GM12878 (cell line): ENCODE results near the gene FOXJ1. TPM values are rescaled to one million over a fixed set of nuclear protein-coding genes. Genes with fewer than 3 reads are reported as not detected.

Experiments
- ATAC-seq: fragments of 200-7000 bp; cut with Tn5 transposase; 3 replicates; pipeline ENCODE4 v1.9.1; 2020; ENCODE audit warnings: mild to moderate bottlenecking, moderate library complexity
- BruUV-seq: library from RNA; stranded (reverse); fragments of 400-500 nt; replicated peaks from 2 replicates; lab custom pipeline; 2021; lab: Mats Ljungman, UMichigan
- CTCF ChIA-PET: fragments of 300-600 bp; sonication (Branson Sonifier 250); formaldehyde crosslinking; extraction: SDS; loops from one replicate; lab custom pipeline; 2021; ENCODE audit warnings: inconsistent platforms; lab: Yijun Ruan, JAX
- POLR2A ChIA-PET: fragments of 350-600 bp; formaldehyde crosslinking; extraction: SDS; loops from one replicate; lab custom pipeline; 2021; ENCODE audit warnings: inconsistent platforms; lab: Charles Lee
- RAD21 ChIA-PET: fragments of 300-600 bp; sonication (Branson Sonifier 250); formaldehyde crosslinking; loops from one replicate; lab custom pipeline; 2023; ENCODE audit warnings: antibody characterized with exemption; ENCODE audit not compliant: unreplicated experiment; lab: Charles Lee
- SMC1A ChIA-PET: fragments of 300-600 bp; sonication (Branson Sonifier 250); formaldehyde crosslinking; loops from one replicate; lab custom pipeline; 2023; ENCODE audit not compliant: unreplicated experiment, uncharacterized antibody; lab: Charles Lee
- DNase-seq: peaks from one replicate; pipeline ENCODE4 v3.0.0-alpha.2; 2011; ENCODE audit warnings: low read depth, low spot score
- FAIRE-seq: peaks from 3 replicates; lab custom pipeline; 2011; peaks lifted over from hg19 to GRCh38; lab: Jason Lieb, UNC
- H2AFZ ChIP-seq: 2 replicates; pipeline ENCODE4 v1.6.0; 2011; ENCODE audit warnings: low read depth, low read length, control low read depth; ENCODE audit not compliant: control insufficient read depth
- H3K27ac ChIP-seq: 2 replicates; pipeline ENCODE4 v1.5.1; 2011; ENCODE audit warnings: control low read depth; ENCODE audit not compliant: control insufficient read depth, insufficient read depth
- H3K27me3 ChIP-seq, 2 experiments: replicated peaks in 1 of 2; 2 replicates each; pipeline versions ENCODE4 v1.6.0 to v1.6.1; 2011; ENCODE audit warnings: low read length in 1 of 2; ENCODE audit not compliant: control insufficient read depth in 2 of 2, insufficient read depth in 2 of 2
- H3K36me3 ChIP-seq, 2 experiments: 2 replicates each; pipeline ENCODE4 v1.5.1; 2011; ENCODE audit warnings: low read length in 1 of 2; ENCODE audit not compliant: control insufficient read depth in 2 of 2, insufficient read depth in 2 of 2
- H3K4me1 ChIP-seq: 2 replicates; pipeline ENCODE4 v1.6.1; 2011; ENCODE audit warnings: mild to moderate bottlenecking, low read length, moderate library complexity, mixed read lengths; ENCODE audit not compliant: control insufficient read depth, insufficient read depth
- H3K4me2 ChIP-seq: 2 replicates; pipeline ENCODE4 v1.6.0; 2011; ENCODE audit warnings: control low read depth; ENCODE audit not compliant: control insufficient read depth, insufficient read depth
- H3K4me3 ChIP-seq: fragments of 200-600 bp; sonication (generic); 2 replicates; pipeline ENCODE4 v1.5.1; 2016
- H3K79me2 ChIP-seq: 2 replicates; pipeline ENCODE4 v1.6.0; 2011; ENCODE audit warnings: low read length; ENCODE audit not compliant: control insufficient read depth, insufficient read depth
- H3K9ac ChIP-seq: 2 replicates; pipeline ENCODE4 v1.8.0; 2011; ENCODE audit warnings: low read length, control low read depth, mixed read lengths; ENCODE audit not compliant: control insufficient read depth, insufficient read depth
- H3K9me3 ChIP-seq: replicated peaks from 3 replicates; pipeline ENCODE4 v1.5.1; 2011; ENCODE audit warnings: mild to moderate bottlenecking, low read length; ENCODE audit not compliant: control insufficient read depth, insufficient read depth
- H4K20me1 ChIP-seq: 2 replicates; pipeline ENCODE4 v1.6.0; 2011; ENCODE audit not compliant: control insufficient read depth, insufficient read depth
- HDAC2 ChIP-seq: fragments of 200-600 bp; sonication (generic); IDR thresholded peaks from 2 replicates; pipeline ENCODE4 v1.6.1; 2017
- KAT2A ChIP-seq: conservative IDR thresholded peaks from 2 replicates; pipeline ENCODE4 v1.6.1; 2011; ENCODE audit warnings: low read depth, low read length; ENCODE audit not compliant: control insufficient read depth
- SMAD5 ChIP-seq: IDR thresholded peaks from 2 replicates; pipeline ENCODE4 v1.6.1; 2016; ENCODE audit warnings: antibody characterized with exemption, low read depth
- SRF ChIP-seq, 2 experiments: IDR thresholded peaks; 2 replicates each; pipeline ENCODE4 v1.6.1; 2011; ENCODE audit warnings: low read depth in 2 of 2, low read length in 2 of 2, mild to moderate bottlenecking in 1 of 2, moderate library complexity in 1 of 2
- YY1 ChIP-seq: IDR thresholded peaks from 2 replicates; pipeline ENCODE4 v1.6.1; 2011; ENCODE audit warnings: low read depth, mild to moderate bottlenecking, low read length
- ZNF24 ChIP-seq: fragments of 450-650 bp; IDR thresholded peaks from 2 replicates; pipeline ENCODE4 v1.6.1; 2017; ENCODE audit warnings: antibody characterized with exemption, mild to moderate bottlenecking
- WGBS: methylation state at CpG from one replicate; pipeline ENCODE4 v1.1.6; 2016; ENCODE audit warnings: low lambda C conversion rate; ENCODE audit not compliant: insufficient replicate concordance, insufficient coverage; ENCODE audit errors: missing lambda C conversion rate; 5-methylcytosine and 5-hydroxymethylcytosine counted together
- in situ Hi-C: fragments of 300-500 bp; cut with MboI; formaldehyde crosslinking; loops from 9 replicates; pipeline ENCODE4 v1.14.3; 2018; ENCODE audit warnings: mixed read lengths
- intact Hi-C: fragments of 100-400 bp; cut with micrococcal nuclease; formaldehyde crosslinking; loops from one replicate; pipeline ENCODE4 v1.14.2; 2022; ENCODE audit not compliant: unreplicated experiment
- polyA plus RNA-seq, 11 experiments: library from polyadenylated mRNA; depleted of rRNA in 4 of 11; unstranded in 6 of 11; stranded (reverse) in 5 of 11; fragments of >200 nt; fragmentation: Nextera tagmentation in 4 of 11; fragmentation: Illumina TruSeq in 1 of 11; extraction: Ambion mirVana in 4 of 11; extraction: Trizol in 1 of 11; gene quantifications; 1 replicate in 1 of 11; 2 replicates in 10 of 11; pipeline versions ENCODE4 v1.2.1 to v1.2.3, GENCODE V29; 2011 to 2016; ENCODE audit warnings: inconsistent platforms in 2 of 11, missing spikeins in 2 of 11, low read depth in 1 of 11
- total RNA-seq, 4 experiments: library from RNA; depleted of rRNA in 3 of 4; stranded (reverse); fragments of >200 nt in 3 of 4; fragmentation: Illumina TruSeq in 1 of 4; extraction: Trizol in 1 of 4; gene quantifications; 2 replicates each; pipeline versions ENCODE4 v1.2.1 to v1.2.3, GENCODE V29; 2013 to 2021
- TF ChIP-seq, protein P1 (sequence below): IDR thresholded peaks from 2 replicates; pipeline ENCODE4 v1.6.1; 2012; ENCODE audit warnings: low read depth, low read length, improper control_type of control experiment

The FOXJ1 gene
- total and polyA plus RNA-seq, 10 of the 15 experiments (the other 5 are each of a cell fraction or from before 2014, with no cell fraction given), result not detected

GRCh38 chr17:76094046-76094445 lies 47.0 kb downstream of the FOXJ1 start:
- Histone ChIP-seq H3K36me3 (peaks cover 11 to 19% of the 10 kb centered on the region in 2 experiments; a peak in 3 of 4 replicates), H3K4me3 (no peak overlapping the region), H3K27me3 (no peaks in the 10 kb centered on the region), H2AFZ (no peak overlapping the region), H3K4me2 (no peak overlapping the region), H4K20me1 (no peaks in the 10 kb centered on the region), H3K4me1 (no peaks in the 10 kb centered on the region), H3K79me2 (no peaks in the 10 kb centered on the region), H3K9ac (no peak overlapping the region), H3K9me3 (no peaks in the 10 kb centered on the region), H3K27ac (no peak overlapping the region)
- BruUV-seq, result no TSS peak
- ChIA-PET CTCF (no interaction called here), SMC1A (no interaction called here), POLR2A (no interaction called here), RAD21 (no interaction called here)
- FAIRE-seq, result no peak
- 94% methylated on average over 11 of the region's 11 CpGs for WGBS
- in situ Hi-C loops (no loop called here), intact Hi-C loops (no loop called here)
- DNase-seq, result no peak
- TF ChIP-seq YY1 (no peak), SMAD5 (no peak), SRF (IDR thresholded peaks at IDR 0.05; ENCODE audit: low read depth in 2 of 2, low read length in 2 of 2) (no peak), KAT2A (no peak), ZNF24 (no peak), HDAC2 (no peak)
- TF ChIP-seq, protein P1, sequence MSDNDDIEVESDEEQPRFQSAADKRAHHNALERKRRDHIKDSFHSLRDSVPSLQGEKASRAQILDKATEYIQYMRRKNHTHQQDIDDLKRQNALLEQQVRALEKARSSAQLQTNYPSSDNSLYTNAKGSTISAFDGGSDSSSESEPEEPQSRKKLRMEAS, result no peak
- no peak for ATAC-seq
